ENCODE results near the gene PTPRN2.

GRCh38 chr7:158546626-158547025, 41.0 kb downstream of the PTPRN2 start:
- TF ChIP-seq PHF20 (IDR thresholded peaks at IDR 0.05; ENCODE audit: partially characterized antibody) (no peak), POLR2A (conservative IDR thresholded peaks at IDR 0.05) (no peak), BCL6 (CRISPR knock-in tag; IDR thresholded peaks at IDR 0.05) (no peak), CREM (IDR thresholded peaks at IDR 0.05; ENCODE audit: low read depth) (no peak), ARID3A (IDR thresholded peaks at IDR 0.05; ENCODE audit: borderline replicate concordance, low read depth, low read length) (no peak), MTA1 (IDR thresholded peaks at IDR 0.05; ENCODE audit: borderline replicate concordance) (no peak), ELF4 (CRISPR knock-in tag; IDR thresholded peaks at IDR 0.05) (no peak), POLR2AphosphoS5 (IDR thresholded peaks at IDR 0.05; ENCODE audit: control insufficient read depth, insufficient read depth, low read depth, low read length) (no peak)
- TF ChIP-seq, protein P1, sequence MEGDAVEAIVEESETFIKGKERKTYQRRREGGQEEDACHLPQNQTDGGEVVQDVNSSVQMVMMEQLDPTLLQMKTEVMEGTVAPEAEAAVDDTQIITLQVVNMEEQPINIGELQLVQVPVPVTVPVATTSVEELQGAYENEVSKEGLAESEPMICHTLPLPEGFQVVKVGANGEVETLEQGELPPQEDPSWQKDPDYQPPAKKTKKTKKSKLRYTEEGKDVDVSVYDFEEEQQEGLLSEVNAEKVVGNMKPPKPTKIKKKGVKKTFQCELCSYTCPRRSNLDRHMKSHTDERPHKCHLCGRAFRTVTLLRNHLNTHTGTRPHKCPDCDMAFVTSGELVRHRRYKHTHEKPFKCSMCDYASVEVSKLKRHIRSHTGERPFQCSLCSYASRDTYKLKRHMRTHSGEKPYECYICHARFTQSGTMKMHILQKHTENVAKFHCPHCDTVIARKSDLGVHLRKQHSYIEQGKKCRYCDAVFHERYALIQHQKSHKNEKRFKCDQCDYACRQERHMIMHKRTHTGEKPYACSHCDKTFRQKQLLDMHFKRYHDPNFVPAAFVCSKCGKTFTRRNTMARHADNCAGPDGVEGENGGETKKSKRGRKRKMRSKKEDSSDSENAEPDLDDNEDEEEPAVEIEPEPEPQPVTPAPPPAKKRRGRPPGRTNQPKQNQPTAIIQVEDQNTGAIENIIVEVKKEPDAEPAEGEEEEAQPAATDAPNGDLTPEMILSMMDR (IDR thresholded peaks at IDR 0.05 in 2 of 3, conservative IDR thresholded peaks at IDR 0.05 in 1 of 3; ENCODE audit: insufficient read depth in 2 of 3, low read depth in 1 of 3, low read length in 3 of 3), result no peak
